HepG2 (cell line): ENCODE results near the gene NLRX1. TPM values are rescaled to one million over a fixed set of nuclear protein-coding genes. Genes with fewer than 3 reads are reported as not detected.

Source experiments
- ATAC-seq: fragments of 200-7000 bp; cut with Tn5 transposase; 3 replicates; pipeline ENCODE4 v1.9.1; 2020; ENCODE audit warnings: mild to moderate bottlenecking, moderate library complexity
- BruUV-seq: library from RNA; stranded (reverse); fragments of 400-500 nt; replicated peaks from 2 replicates; lab custom pipeline; 2021; lab: Mats Ljungman, UMichigan
- CTCF ChIA-PET: fragments of 300-600 bp; formaldehyde crosslinking; extraction: SDS; loops from one replicate; lab custom pipeline; 2021; ENCODE audit warnings: low total read pairs, inconsistent platforms, low intra/inter-chr PET ratio; lab: Yijun Ruan, JAX
- POLR2A ChIA-PET: fragments of 350-600 bp; sonication (Branson Sonifier 250); formaldehyde crosslinking; loops from one replicate; lab custom pipeline; 2020; ENCODE audit warnings: antibody characterized with exemption, inconsistent platforms; lab: Yijun Ruan, JAX
- DNase-seq: peaks from one replicate; pipeline ENCODE4 v3.0.0-alpha.2; 2015; ENCODE audit warnings: low spot score
- FAIRE-seq: peaks from 3 replicates; lab custom pipeline; 2011; peaks lifted over from hg19 to GRCh38; lab: Jason Lieb, UNC
- H2AFZ ChIP-seq: one replicate; pipeline ENCODE4 v1.6.1; 2011; ENCODE audit warnings: low read length, inconsistent platforms
- H3K27ac ChIP-seq: fragments of 300-600 bp; 3 replicates; pipeline ENCODE4 v1.8.0; 2011; ENCODE audit warnings: mixed run types, mild to moderate bottlenecking, mixed read lengths, low read length, inconsistent platforms; ENCODE audit not compliant: insufficient read depth; ENCODE audit errors: extremely low read length
- H3K27me3 ChIP-seq, 2 experiments: fragments of 200-600 bp in 1 of 2; 2 replicates in 1 of 2; 3 replicates in 1 of 2; pipeline versions ENCODE4 v1.6.0 to v1.8.0; 2011; ENCODE audit warnings: low read length in 2 of 2, mild to moderate bottlenecking in 2 of 2, moderate library complexity in 2 of 2, inconsistent platforms in 1 of 2; ENCODE audit not compliant: insufficient read depth in 2 of 2, control insufficient read depth in 1 of 2
- H3K36me3 ChIP-seq, 2 experiments: fragments of 200-600 bp in 1 of 2; replicated peaks in 1 of 2; 2 replicates in 1 of 2; 3 replicates in 1 of 2; pipeline versions ENCODE4 v1.5.1 to v1.8.0; 2011; ENCODE audit warnings: low read length in 2 of 2, inconsistent platforms in 1 of 2; ENCODE audit not compliant: insufficient read depth in 2 of 2, control insufficient read depth in 1 of 2
- H3K4me1 ChIP-seq: 2 replicates; pipeline ENCODE4 v1.5.1; 2012; ENCODE audit warnings: low read length, inconsistent platforms; ENCODE audit not compliant: insufficient read depth
- H3K4me2 ChIP-seq: 2 replicates; pipeline ENCODE4 v1.6.0; 2011; ENCODE audit warnings: low read depth, low read length, inconsistent platforms
- H3K4me3 ChIP-seq, 3 experiments: fragments of 200-600 bp in 1 of 3; sonication (generic), shearing (Covaris generic) in 1 of 3; replicated peaks in 1 of 3; 2 replicates each; pipeline ENCODE4 v1.5.1; 2011 to 2016; ENCODE audit warnings: low read length in 3 of 3, inconsistent platforms in 2 of 3, low read depth in 2 of 3, mild to moderate bottlenecking in 2 of 3, control low read depth in 1 of 3, mixed read lengths in 1 of 3; ENCODE audit not compliant: insufficient read depth in 1 of 3
- H3K79me2 ChIP-seq: one replicate; pipeline ENCODE4 v1.6.1; 2011; ENCODE audit warnings: low read length, inconsistent platforms; ENCODE audit not compliant: insufficient read depth
- H3K9ac ChIP-seq: 2 replicates; pipeline ENCODE4 v1.6.0; 2011; ENCODE audit warnings: mild to moderate bottlenecking, low read depth, low read length, inconsistent platforms; ENCODE audit not compliant: insufficient read depth
- H3K9me3 ChIP-seq: 2 replicates; pipeline ENCODE4 v1.5.1; 2012; ENCODE audit warnings: mild to moderate bottlenecking, low read length
- H4K20me1 ChIP-seq: 2 replicates; pipeline ENCODE4 v1.6.0; 2011; ENCODE audit warnings: inconsistent platforms, mild to moderate bottlenecking, low read length, moderate library complexity; ENCODE audit not compliant: insufficient read depth
- IRF2 ChIP-seq: IDR thresholded peaks from 2 replicates; pipeline ENCODE4 v1.6.1; 2018; ENCODE audit warnings: missing genetic modification reagents, missing compliant biosample characterization
- MXI1 ChIP-seq: IDR thresholded peaks from 3 replicates; pipeline ENCODE4 v1.6.1; 2012; ENCODE audit warnings: low read depth, low read length, inconsistent platforms, borderline replicate concordance
- ZNF253 ChIP-seq: sonication (generic); formaldehyde crosslinking; IDR thresholded peaks from 2 replicates; pipeline ENCODE4 v1.8.0; 2022; ENCODE audit warnings: mild to moderate bottlenecking, missing genetic modification reagents, borderline replicate concordance
- ZNF841 ChIP-seq: sonication (generic); formaldehyde crosslinking; IDR thresholded peaks from 2 replicates; pipeline ENCODE4 v1.8.1; 2023; ENCODE audit warnings: missing genetic modification reagents, borderline replicate concordance
- ZZZ3 ChIP-seq: sonication (generic); formaldehyde crosslinking; IDR thresholded peaks from 2 replicates; pipeline ENCODE4 v1.4.0; 2020; ENCODE audit warnings: missing genetic modification reagents, mild to moderate bottlenecking, borderline replicate concordance
- WGBS: methylation state at CpG from one replicate; pipeline ENCODE4 v1.1.6; 2017; ENCODE audit warnings: low lambda C conversion rate; 5-methylcytosine and 5-hydroxymethylcytosine counted together
- in situ Hi-C: cut with HindIII; loops from 2 replicates; pipeline ENCODE4 v1.10.0; 2017; ENCODE audit warnings: low pct_unique_long_range_greater_than_20kb; ENCODE audit not compliant: extremely low pct_ligation_motif_present
- intact Hi-C: fragments of 100-400 bp; cut with micrococcal nuclease; formaldehyde crosslinking; loops from one replicate; pipeline ENCODE4 v1.10.0; 2022; ENCODE audit not compliant: unreplicated experiment
- polyA plus RNA-seq, 8 experiments: library from polyadenylated mRNA; depleted of rRNA in 3 of 8; stranded (reverse) in 7 of 8; unstranded in 1 of 8; fragments of >200 nt; fragmentation: Illumina TruSeq in 4 of 8; extraction: Trizol in 4 of 8; gene quantifications; 2 replicates each; pipeline versions ENCODE4 v1.2.1 to v1.2.3, GENCODE V29; 2011 to 2016; ENCODE audit warnings: low read depth in 4 of 8, missing spikeins in 1 of 8, mixed read lengths in 1 of 8; ENCODE audit not compliant: insufficient read depth in 1 of 8
- total RNA-seq, 5 experiments: library from RNA; depleted of rRNA; stranded (reverse); fragments of >200 nt; fragmentation: Illumina TruSeq; extraction: Trizol; gene quantifications; 2 replicates each; pipeline ENCODE4 v1.2.3, GENCODE V29; 2016; ENCODE audit warnings: low read depth in 1 of 5
- TF ChIP-seq, protein P1 (sequence below): fragments of 450-650 bp; IDR thresholded peaks from 2 replicates; pipeline ENCODE4 v1.6.1; 2016
- TF ChIP-seq, protein P2 (sequence below): sonication (generic); formaldehyde crosslinking; conservative IDR thresholded peaks from 2 replicates; pipeline ENCODE4 v1.5.0; 2020; ENCODE audit warnings: missing genetic modification reagents
- TF ChIP-seq, protein P3 (sequence below): sonication (generic); formaldehyde crosslinking; IDR thresholded peaks from 2 replicates; pipeline ENCODE4 v1.5.0; 2020; ENCODE audit warnings: mild to moderate bottlenecking, missing genetic modification reagents

NLRX1 gene
- total and polyA plus RNA-seq, 2 of the 13 experiments (the other 11 are each of a cell fraction or from before 2014, with no cell fraction given) = 8.7 to 11.0 TPM

DNA sequence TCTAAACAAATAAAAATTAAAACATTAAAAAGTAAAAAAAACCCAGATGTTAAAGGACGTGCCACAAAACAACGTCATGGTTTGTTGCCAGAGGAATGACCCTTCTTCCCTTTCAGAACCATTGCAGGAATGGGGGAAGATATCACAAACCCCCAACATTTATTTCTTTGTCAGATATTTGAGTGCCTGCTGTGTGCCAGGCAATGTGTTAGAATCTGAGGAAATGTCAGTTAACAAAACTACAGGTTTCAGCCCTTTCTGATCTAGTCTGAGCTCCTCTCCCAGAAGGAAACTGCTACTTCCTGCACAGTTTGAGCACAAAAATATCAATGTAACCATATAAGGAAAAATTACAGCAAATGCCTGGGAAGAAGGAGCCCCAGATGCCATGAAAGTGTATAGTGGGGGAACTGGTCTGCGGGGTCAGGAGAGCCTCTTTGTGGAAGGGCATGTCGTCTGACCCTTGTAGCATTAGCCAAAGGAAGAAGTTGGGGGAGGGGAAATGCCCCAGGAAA is 9.7 kb downstream of the NLRX1 start:
- H3K79me2 ChIP-seq = no peaks in the 10 kb centered on the region
- H2AFZ ChIP-seq = no peak overlapping the region
- no peaks in the 10 kb centered on the region for H3K4me1 ChIP-seq
- ATAC-seq (no peak), FAIRE-seq (no peak), DNase-seq (no peak)
- TF ChIP-seq, protein P1, sequence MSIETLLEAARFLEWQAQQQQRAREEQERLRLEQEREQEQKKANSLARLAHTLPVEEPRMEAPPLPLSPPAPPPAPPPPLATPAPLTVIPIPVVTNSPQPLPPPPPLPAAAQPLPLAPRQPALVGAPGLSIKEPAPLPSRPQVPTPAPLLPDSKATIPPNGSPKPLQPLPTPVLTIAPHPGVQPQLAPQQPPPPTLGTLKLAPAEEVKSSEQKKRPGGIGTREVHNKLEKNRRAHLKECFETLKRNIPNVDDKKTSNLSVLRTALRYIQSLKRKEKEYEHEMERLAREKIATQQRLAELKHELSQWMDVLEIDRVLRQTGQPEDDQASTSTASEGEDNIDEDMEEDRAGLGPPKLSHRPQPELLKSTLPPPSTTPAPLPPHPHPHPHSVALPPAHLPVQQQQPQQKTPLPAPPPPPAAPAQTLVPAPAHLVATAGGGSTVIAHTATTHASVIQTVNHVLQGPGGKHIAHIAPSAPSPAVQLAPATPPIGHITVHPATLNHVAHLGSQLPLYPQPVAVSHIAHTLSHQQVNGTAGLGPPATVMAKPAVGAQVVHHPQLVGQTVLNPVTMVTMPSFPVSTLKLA = no peak
- TF ChIP-seq IRF2 (CRISPR knock-in tag) (no peak), MXI1 (no peak), ZNF253 (CRISPR knock-in tag) (no peak), ZZZ3 (no peak), ZNF841 (CRISPR knock-in tag) (no peak)
- TF ChIP-seq, protein P2, sequence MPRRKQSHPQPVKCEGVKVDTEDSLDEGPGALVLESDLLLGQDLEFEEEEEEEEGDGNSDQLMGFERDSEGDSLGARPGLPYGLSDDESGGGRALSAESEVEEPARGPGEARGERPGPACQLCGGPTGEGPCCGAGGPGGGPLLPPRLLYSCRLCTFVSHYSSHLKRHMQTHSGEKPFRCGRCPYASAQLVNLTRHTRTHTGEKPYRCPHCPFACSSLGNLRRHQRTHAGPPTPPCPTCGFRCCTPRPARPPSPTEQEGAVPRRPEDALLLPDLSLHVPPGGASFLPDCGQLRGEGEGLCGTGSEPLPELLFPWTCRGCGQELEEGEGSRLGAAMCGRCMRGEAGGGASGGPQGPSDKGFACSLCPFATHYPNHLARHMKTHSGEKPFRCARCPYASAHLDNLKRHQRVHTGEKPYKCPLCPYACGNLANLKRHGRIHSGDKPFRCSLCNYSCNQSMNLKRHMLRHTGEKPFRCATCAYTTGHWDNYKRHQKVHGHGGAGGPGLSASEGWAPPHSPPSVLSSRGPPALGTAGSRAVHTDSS (CRISPR knock-in tag) = no peak
- TF ChIP-seq, protein P3, sequence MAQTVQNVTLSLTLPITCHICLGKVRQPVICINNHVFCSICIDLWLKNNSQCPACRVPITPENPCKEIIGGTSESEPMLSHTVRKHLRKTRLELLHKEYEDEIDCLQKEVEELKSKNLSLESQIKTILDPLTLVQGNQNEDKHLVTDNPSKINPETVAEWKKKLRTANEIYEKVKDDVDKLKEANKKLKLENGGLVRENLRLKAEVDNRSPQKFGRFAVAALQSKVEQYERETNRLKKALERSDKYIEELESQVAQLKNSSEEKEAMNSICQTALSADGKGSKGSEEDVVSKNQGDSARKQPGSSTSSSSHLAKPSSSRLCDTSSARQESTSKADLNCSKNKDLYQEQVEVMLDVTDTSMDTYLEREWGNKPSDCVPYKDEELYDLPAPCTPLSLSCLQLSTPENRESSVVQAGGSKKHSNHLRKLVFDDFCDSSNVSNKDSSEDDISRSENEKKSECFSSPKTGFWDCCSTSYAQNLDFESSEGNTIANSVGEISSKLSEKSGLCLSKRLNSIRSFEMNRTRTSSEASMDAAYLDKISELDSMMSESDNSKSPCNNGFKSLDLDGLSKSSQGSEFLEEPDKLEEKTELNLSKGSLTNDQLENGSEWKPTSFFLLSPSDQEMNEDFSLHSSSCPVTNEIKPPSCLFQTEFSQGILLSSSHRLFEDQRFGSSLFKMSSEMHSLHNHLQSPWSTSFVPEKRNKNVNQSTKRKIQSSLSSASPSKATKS (CRISPR knock-in tag) = no peak
- no peak overlapping the region for H3K4me2 ChIP-seq
- peaks cover 5 to 13% of the 10 kb centered on the region in 2 experiments; a peak in 3 of 5 replicates for H3K36me3 ChIP-seq
- WGBS = 95% methylated on average over 4 of the region's 4 CpGs
- BruUV-seq = no TSS peak
- no peak overlapping the region for H3K9ac ChIP-seq
- no peaks in the 10 kb centered on the region for H3K9me3 ChIP-seq
- no peaks in the 10 kb centered on the region for H3K27me3 ChIP-seq
- intact Hi-C loops = no loop called here
- ChIA-PET CTCF (no interaction called here), POLR2A (interaction anchor here (1.0 to 1.2 kb wide), 2 partner anchors 9 to 10 kb away, joined by 3 to 4 read pairs; partner anchors contain the start of gene NLRX1)
- H3K4me3 ChIP-seq = no peak overlapping the region
- in situ Hi-C loops = no loop called here
- H4K20me1 ChIP-seq = no peaks in the 10 kb centered on the region
- H3K27ac ChIP-seq = no peak overlapping the region
